IMR-90 (cell line): ENCODE results near the gene FBLN1. TPM values are rescaled to one million over a fixed set of nuclear protein-coding genes. Genes with fewer than 3 reads are reported as not detected.

Experiments used
- CHD1 ChIP-seq: IDR thresholded peaks from 2 replicates; pipeline ENCODE4 v1.6.1; 2012; ENCODE audit warnings: low read depth, low read length, improper control_type of control experiment
- MXI1 ChIP-seq: IDR thresholded peaks from 2 replicates; pipeline ENCODE4 v1.6.1; 2012; ENCODE audit warnings: low read depth, mild to moderate bottlenecking, low read length, moderate library complexity, borderline replicate concordance
- POLR2A ChIP-seq: IDR thresholded peaks from 2 replicates; pipeline ENCODE4 v1.6.1; 2012; ENCODE audit warnings: mild to moderate bottlenecking, low read depth, low read length
- RFX5 ChIP-seq: IDR thresholded peaks from 2 replicates; pipeline ENCODE4 v1.8.0; 2012; ENCODE audit warnings: low read depth, mild to moderate bottlenecking, low read length, moderate library complexity
- polyA plus RNA-seq, 3 experiments: library from polyadenylated mRNA; depleted of rRNA; stranded (reverse); fragments of >200 nt; gene quantifications; 2 replicates each; pipeline ENCODE4 v1.2.3, GENCODE V29; 2012; ENCODE audit warnings: low replicate concordance in 1 of 3
- total RNA-seq: library from RNA; depleted of rRNA; stranded (reverse); fragments of >200 nt; gene quantifications from 2 replicates; pipeline ENCODE4 v1.2.3, GENCODE V29; 2012
- TF ChIP-seq, protein P1 (sequence below): fragments of 150-350 bp; IDR thresholded peaks from 2 replicates; pipeline ENCODE4 v1.6.1; 2017; ENCODE audit warnings: mild to moderate bottlenecking, antibody characterized with exemption, low read length, low read depth

The FBLN1 gene
- total and polyA plus RNA-seq, 2 of the 4 experiments (the other 2 are of a cell fraction), result 11.3 to 87.9 TPM

DNA sequence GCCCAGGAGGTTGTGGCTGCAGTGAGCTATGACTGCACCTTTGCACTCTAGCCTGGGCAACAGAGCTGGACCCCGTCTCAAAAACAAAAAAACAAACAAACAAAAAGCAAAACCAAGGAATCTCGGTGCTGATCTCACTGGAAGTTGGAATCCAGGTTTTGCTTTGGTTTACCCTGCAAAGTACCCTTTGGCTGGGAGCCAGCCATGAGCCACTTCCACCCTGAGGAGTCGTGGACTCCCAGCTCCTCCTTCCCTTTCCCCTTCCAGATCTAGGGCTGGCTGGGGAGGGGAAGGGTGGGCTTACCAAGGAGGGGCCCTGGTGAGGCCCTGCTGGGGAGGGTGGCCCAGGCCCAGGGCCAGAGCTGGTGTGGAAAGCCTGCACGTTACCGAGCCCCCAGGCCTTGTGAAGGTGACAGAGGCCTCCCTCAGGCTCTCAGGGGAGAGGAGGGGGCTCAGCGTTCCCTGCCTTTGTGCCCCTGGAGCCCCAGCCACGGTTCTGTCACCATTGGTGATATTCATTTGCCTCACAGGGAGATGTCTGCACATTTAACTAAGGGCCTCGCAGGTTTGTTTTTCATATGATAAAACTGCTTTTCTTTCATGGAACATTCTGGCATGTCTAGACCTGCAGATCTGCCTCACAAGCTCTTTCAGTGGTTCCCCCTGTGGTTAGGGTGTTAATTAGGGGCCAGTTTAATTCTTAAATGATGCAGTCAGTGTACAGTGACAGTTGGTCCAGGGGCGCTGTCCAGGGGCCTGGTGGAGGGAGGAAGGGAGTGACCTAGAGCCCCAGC, 29.0 kb downstream of the FBLN1 start (continued):
- TF ChIP-seq MXI1 (no peak), POLR2A (no peak), CHD1 (no peak), RFX5 (no peak)
- TF ChIP-seq, protein P1, sequence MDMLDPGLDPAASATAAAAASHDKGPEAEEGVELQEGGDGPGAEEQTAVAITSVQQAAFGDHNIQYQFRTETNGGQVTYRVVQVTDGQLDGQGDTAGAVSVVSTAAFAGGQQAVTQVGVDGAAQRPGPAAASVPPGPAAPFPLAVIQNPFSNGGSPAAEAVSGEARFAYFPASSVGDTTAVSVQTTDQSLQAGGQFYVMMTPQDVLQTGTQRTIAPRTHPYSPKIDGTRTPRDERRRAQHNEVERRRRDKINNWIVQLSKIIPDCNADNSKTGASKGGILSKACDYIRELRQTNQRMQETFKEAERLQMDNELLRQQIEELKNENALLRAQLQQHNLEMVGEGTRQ, result no peak
